IPS-NIHi7 (cell line): ENCODE data around the gene NIT1.

Experiments
- DNase-seq: peaks from one replicate; pipeline ENCODE4 v3.0.0; 2012; ENCODE audit warnings: mixed read lengths; ENCODE audit errors: extremely low spot score

The NIT1 gene

DNA sequence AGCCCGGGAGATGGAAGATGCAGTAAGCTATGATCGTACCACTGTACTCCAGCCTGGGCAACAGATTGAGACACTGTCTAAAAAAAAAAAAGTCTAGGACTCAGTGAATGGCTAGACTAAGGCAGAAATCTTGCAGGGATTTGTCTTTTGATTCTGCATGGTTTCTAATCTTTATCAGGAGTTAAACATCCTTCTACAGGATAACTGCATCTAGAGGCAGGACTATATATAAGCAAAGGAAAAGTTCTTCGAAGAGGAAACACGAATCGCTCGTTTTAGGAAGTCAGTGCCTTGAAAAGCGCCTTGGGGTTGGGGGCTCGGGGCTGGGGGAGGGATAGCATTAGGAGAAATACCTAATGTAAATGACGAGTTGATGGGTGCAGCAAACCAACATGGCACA, 35.3 kb downstream of the NIT1 start:
- no peak for DNase-seq

DNA sequence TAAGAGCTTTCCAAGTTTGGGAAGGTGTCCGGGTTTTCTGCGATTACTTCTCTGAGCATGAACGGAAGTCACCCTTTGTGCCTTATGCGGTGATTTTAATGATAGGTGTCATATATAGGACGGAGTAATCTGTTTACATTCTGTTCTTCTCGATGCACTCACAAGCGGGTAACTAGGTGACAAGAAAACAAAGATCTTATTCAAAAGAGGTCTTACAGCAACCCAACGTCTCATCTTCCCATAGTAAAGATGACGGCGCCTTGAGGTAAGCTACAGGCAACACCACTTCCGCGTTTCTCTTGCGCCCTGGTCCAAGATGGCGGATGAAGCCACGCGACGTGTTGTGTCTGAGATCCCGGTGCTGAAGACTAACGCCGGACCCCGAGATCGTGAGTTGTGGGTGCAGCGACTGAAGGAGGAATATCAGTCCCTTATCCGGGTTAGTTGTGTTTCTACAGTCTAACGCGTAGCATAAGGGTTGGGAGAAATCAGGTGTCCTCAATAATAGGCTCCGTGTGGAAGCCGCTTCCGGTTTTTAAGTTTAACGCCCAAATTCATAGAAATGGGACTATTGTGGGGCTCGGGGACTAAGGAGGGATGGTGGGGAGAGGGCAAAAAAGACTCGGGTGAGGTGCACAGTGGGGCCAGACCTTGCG, 35.9 kb downstream of the NIT1 start, which contains the start of gene UFC1:
Gene UFC1, plus strand, starts transcription at position 297 of the 656 bp plus-strand sequence. Its CDS starts 20 bp downstream, at position 317.
- peak; percentile 79 for DNase-seq

DNA sequence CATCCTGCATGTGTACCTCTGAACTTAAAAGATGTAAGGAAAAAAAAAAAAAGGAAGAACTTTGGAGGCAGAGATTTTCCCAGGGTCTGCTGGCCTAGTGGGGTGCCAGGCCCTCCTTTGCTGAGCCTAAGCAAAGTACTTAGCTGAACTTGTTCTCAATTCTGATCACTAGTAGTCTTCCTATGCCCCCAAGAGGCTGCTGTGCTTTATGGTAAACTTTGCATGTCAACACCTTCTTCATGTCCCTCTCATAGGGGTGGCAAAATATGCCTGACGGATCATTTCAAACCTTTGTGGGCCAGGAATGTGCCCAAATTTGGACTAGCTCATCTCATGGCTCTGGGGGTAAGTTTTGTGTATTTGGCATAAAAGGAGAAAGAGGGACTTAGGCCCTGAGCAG, 40.0 kb downstream of the NIT1 start:
- DNase-seq = no peak

DNA sequence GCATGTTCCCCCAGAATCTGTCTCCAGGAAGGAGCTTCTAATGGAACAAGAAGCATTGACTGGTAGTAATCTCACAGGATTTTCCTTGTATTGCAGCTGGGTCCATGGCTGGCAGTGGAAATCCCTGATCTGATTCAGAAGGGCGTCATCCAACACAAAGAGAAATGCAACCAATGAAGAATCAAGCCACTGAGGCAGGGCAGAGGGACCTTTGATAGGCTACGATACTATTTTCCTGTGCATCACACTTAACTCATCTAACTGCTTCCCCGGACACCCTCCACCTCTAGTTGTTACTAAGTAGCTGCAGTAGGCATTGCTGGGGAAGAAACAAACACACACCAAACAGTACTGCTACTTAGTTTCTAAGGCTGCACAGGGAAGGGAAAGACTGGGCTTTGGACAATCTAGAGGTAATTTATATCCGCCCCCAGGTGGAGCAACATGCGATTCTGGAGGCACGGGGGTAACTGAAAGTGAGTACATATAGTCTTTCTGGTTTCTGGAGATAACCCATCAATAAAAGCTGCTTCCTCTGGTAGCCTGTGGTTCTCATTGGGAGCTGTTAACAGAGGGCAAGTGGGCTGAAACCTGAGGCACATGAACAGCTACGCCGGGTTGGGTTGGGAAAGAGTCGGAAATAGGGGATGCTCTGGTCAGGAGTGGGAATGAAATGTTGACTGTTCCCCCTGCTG, 40.6 kb downstream of the NIT1 start:
- no peak for DNase-seq

DNA sequence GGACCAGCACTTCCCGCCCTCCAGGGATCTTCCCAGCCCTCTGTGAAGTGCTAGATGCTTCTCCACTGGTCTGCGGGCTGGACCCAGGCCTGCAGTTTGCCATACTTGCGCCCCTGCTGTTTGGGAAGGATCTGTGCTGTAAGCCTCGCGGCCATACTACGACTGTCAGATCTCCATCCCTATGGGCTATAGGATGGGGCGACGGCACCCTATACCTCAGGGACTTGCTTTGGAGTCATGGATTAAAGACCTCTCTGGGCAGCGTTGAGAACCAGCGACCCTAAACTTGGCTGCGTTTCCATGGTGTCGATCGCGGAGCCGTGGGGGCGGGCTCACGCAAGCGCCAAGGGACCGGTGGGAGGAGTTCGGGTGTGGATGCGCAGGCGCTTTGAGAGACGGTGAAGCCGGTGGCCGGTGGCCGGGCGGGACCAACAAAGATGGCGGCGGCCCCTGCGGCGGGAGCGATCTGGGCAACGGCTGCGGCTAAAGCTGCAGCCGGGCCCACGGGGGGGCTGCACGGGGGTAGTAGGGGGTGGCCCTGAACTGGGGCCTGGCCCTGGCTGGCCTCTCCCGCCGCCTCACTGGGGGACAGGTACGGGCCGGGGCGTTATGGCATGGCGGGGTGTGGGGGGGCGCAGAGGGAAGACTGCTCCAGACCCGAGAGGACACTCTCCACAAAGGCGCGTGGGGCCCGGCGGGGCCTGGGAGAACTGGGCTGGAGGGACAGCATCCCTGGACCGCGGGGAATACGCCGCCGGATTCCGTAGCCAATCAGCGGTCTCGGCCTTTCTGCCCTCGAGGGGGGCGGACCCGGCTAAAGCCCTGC, 41.4 kb downstream of the NIT1 start, which contains the start of gene USP21:
Gene USP21, plus strand, starts transcription at position 414 of the 826 bp plus-strand sequence. CDS start 1,141 bp downstream, outside the sequence.
- DNase-seq = peak; percentile 97

DNA sequence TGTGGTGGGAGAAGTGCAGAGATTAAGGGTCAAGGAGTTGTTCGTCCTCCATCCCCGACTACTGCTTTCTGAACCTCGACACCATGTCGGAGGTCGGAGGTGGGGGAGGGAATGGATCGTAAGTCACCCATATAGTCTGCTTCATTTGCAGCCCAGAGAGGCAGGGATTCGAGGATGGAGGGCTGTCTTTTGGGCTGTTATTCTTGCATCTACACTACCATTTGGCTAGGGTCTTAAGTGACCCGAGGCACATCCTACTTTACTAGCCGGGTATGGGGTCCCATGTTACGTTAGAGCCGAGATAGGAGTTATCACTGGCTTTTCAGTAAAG, 42.0 kb downstream of the NIT1 start:
- no peak for DNase-seq

DNA sequence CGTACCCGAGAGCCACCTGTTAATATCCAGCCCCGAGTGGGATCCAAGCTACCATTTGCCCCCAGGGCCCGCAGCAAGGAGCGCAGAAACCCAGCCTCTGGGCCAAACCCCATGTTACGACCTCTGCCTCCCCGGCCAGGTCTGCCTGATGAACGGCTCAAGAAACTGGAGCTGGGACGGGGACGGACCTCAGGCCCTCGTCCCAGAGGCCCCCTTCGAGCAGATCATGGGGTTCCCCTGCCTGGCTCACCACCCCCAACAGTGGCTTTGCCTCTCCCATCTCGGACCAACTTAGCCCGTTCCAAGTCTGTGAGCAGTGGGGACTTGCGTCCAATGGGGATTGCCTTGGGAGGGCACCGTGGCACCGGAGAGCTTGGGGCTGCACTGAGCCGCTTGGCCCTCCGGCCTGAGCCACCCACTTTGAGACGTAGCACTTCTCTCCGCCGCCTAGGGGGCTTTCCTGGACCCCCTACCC, 42.8 kb downstream of the NIT1 start:
- no peak for DNase-seq

DNA sequence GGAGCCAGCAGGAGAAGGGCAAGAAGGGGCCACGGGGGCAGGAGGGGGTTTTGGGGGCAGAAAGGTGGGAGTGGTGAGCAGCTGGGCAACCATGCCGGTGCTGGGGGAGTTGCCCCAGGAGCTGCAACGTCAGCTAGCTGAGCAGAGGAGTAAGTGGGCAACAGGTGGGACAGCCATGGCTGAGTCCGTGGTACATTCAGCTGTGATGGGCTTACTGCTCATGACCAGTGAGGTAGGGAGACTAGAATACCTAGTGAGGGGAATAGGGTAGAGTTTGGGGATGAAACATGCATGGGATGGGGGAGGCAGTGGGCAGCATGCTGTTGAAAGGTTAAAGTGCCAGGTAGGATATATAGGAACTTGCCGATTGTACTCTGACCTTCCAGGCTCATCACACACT, 43.7 kb downstream of the NIT1 start:
- no peak for DNase-seq

DNA sequence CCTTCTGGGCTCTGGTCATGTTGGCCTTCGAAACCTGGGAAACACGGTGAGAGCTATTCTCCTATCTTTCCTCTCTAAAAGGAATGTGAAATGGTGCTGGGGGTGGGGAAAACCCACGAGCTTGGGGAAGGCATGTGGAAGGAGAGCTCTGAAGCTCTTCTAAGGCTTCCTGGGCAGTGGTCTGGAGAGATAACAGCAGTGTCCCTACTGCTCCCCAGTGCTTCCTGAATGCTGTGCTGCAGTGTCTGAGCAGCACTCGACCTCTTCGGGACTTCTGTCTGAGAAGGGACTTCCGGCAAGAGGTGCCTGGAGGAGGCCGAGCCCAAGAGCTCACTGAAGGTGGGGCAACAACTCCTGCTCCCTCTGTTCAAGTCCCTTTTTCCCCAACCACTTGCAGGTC, 44.1 kb downstream of the NIT1 start:
- no peak for DNase-seq

DNA sequence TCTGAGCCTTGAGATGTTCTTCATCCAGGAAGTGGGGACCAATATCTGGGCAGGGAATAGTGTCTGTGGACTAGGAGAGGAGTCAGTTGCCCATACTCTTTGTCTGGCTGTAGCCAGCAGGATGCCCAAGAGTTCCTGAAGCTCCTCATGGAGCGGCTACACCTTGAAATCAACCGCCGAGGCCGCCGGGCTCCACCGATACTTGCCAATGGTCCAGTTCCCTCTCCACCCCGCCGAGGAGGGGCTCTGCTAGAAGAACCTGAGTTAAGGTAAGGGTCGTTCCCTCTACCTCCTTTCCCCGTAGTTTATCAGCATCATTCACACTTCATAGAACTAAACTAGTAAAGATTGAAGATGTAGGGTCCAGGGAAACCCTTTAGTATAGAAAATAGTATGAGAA, 44.9 kb downstream of the NIT1 start:
- DNase-seq = no peak

DNA sequence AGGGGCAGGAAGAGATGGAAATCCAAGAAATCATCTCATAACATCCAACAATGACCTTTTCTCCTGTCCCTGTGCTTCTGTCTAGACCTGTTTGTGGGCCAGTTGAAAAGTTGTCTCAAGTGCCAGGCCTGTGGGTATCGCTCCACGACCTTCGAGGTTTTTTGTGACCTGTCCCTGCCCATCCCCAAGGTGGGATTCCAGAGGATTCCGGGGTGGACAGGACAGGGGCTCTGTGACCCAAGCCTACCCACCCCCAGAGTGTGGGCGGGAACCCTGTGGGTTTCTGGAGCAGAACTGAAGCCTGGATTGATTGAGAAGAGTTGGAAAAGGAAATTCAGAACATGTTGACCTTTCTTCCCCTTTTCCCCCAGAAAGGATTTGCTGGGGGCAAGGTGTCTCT, 45.9 kb downstream of the NIT1 start:
- no peak for DNase-seq

DNA sequence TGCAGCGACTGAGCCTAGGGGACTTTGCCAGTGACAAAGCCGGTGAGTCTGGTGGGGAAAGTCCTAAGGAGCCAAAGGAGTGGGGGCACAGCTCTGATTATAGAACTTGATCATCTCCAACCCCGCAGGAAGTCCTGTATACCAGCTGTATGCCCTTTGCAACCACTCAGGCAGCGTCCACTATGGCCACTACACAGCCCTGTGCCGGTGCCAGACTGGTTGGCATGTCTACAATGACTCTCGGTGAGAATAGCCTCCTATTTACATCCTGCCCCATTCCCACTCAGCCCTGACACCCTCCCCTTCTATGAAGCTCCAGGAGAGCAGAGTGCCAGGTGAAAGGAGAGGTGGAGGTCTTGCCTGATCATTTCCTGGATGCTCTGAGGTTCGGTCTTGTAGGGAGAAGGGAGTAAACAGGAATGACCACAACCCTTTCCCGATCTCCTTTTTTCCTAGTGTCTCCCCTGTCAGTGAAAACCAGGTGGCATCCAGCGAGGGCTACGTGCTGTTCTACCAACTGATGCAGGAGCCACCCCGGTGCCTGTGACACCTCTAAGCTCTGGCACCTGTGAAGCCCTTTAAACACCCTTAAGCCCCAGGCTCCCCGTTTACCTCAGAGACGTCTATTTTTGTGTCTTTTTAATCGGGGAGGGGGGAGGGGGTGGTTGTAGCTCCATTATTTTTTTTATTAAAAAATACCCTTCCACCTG, 47.2 kb downstream of the NIT1 start:
- no peak for DNase-seq

DNA sequence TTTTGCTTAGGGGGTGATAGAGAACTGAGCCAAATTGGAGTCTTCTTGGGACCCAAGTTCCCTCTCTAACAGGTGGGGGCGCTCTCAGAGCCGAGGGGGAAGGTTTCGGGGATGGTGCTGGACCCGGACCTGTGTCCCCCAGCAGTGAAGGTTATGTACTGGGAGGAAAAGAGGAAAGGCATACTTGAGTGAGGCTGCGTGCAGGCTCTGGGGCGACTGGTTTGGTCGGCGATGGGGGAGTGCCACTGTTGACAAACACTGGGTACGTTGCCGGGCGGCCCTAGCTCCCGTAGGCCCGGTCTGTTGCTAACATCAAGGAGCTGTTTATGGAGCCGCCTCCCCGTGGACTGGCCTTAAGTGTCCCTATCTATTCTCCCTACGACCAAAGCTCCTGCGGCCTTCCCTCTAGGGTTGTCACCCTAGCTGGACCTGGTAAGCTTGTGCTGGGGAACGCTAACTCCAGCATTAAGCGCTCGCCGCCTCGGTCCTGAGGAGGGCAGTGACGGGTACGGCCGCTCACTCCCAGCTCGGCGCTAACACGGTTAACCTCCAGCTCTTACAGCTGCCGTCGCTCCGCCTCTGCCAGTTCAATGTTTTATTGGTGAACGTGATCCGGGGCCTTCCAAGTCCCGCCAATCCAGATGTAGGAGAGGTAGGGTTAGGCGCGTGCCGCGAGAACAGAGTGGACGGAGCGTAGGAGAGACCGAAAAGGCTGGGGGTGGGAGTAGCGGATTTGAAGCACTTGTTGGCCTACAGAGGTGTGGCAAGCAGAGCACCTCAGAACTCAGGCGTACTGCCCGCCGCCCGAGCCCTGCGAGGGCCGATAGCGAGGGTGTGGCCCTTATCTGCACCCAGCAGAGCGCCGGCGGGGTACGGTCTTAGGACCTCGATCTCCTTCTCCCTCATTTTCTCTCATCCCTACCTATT, 48.1 kb downstream of the NIT1 start, which contains the start of gene PPOX:
Gene PPOX, plus strand, starts transcription at position 685 of the 927 bp plus-strand sequence. CDS start 422 bp downstream, outside the sequence.
- DNase-seq = peak; percentile 93

DNA sequence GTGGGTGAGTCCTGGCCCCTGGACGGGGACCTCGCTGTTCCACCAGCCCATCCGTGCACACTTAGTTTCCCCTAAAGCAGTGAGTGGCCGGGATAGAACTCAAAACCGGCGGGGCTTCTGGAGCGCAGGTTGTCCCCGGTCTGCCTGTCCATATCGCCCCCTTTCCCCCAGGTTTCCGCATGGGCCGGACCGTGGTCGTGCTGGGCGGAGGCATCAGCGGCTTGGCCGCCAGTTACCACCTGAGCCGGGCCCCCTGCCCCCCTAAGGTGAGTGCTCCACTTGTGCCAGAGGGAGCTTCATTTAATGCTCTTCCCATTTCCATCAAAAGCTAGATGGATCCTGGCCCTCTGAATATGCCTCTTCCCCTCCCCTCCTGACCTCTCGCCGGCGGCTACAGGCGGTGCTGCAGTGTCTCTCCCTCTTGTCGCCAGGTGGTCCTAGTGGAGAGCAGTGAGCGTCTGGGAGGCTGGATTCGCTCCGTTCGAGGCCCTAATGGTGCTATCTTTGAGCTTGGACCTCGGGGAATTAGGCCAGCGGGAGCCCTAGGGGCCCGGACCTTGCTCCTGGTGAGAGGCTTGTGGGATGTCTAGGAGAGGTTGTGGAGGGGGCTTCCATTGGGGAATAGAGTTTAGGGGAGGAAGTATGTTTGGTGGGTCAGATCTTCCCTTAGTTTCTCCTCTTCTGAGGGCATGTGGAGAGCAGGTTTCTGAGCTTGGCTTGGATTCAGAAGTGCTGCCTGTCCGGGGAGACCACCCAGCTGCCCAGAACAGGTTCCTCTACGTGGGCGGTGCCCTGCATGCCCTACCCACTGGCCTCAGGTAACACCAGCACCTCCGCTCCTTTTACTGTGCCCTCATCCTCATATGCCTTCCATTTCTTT, 49.0 kb downstream of the NIT1 start:
- peak; percentile 35 for DNase-seq

DNA sequence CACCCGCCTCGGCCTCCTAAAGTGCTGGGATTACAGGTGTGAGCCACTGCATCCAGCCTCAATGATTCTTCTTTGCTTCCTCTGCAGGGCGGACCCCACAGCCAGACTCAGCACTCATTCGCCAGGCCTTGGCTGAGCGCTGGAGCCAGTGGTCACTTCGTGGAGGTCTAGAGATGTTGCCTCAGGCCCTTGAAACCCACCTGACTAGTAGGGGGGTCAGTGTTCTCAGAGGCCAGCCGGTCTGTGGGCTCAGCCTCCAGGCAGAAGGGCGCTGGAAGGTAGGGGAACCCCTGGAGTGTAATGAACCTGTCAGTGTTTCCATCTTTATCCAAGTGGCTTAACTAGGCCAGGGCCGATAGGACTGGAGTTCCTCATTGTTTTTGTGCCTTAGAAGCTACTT, 51.0 kb downstream of the NIT1 start:
- no peak for DNase-seq
